Left ventricle myocardium inferior (tissue), 1 donor: ENCODE data around the gene STX7. TPM values are rescaled to one million over a fixed set of nuclear protein-coding genes. Genes with fewer than 3 reads are reported as not detected.
A peak's percentile ranks its signal among the peaks of the same experiment; 100 is the strongest.

Experiments used
- DNase-seq: peaks from one replicate; pipeline ENCODE4 v3.0.0-alpha.2; 2020
- H3K27ac ChIP-seq: fragments of 200-600 bp; replicated peaks from 2 replicates; pipeline ENCODE4 v1.8.0; 2021
- H3K27me3 ChIP-seq: fragments of 200-600 bp; 2 replicates; pipeline ENCODE4 v1.8.0; 2021; ENCODE audit warnings: low read depth
- H3K36me3 ChIP-seq: fragments of 200-600 bp; 2 replicates; pipeline ENCODE4 v1.8.0; 2021
- H3K4me1 ChIP-seq: fragments of 200-600 bp; 2 replicates; pipeline ENCODE4 v1.8.0; 2021
- H3K4me3 ChIP-seq: fragments of 200-600 bp; 2 replicates; pipeline ENCODE4 v1.8.0; 2021; ENCODE audit warnings: mild to moderate bottlenecking, moderate library complexity
- H3K9me3 ChIP-seq: fragments of 200-600 bp; replicated peaks from 2 replicates; pipeline ENCODE4 v1.8.0; 2021
- CTCF ChIP-seq: fragments of 200-600 bp; IDR thresholded peaks from 2 replicates; pipeline ENCODE4 v1.8.0; 2021; ENCODE audit warnings: antibody characterized with exemption, mild to moderate bottlenecking, borderline replicate concordance
- intact Hi-C: fragments of 100-400 bp; cut with micrococcal nuclease; formaldehyde crosslinking; loops from one replicate; pipeline ENCODE4 v1.11.0; 2022
- total RNA-seq: library from RNA; stranded (reverse); fragmentation: NEBNext Ultra II Directional; extraction: Animal tissue kit (Norgen Biotek cat#: 25700); gene quantifications from one replicate; pipeline ENCODE4 v1.2.1, GENCODE V29; 2021
- donor health status: DM: no; HTN: yes; CAD: no; lungs with severe emphysema.

The STX7 gene
- total RNA-seq, 1 donor from 2014 or later: 48.4 TPM

GRCh38 chr6:132400555-132400882 is 112.4 kb downstream of the STX7 start:
- peaks cover 11% of the 10 kb centered on the region for H3K9me3 ChIP-seq
- H3K27me3 ChIP-seq: peaks cover 84% of the 10 kb centered on the region
- no peak for TF ChIP-seq CTCF
- H3K27ac ChIP-seq: peak overlapping the region; percentile 51
- no peaks in the 10 kb centered on the region for H3K36me3 ChIP-seq
- peaks cover 12% of the 10 kb centered on the region for H3K4me1 ChIP-seq
- no peak for DNase-seq
- H3K4me3 ChIP-seq: peak overlapping the region; percentile 74
- intact Hi-C loops: no loop called here

GRCh38 chr6:132399376-132400074 is 113.4 kb downstream of the STX7 start:
- H3K27me3 ChIP-seq: peaks cover 75% of the 10 kb centered on the region
- no peaks in the 10 kb centered on the region for H3K36me3 ChIP-seq
- DNase-seq: no peak
- H3K4me1 ChIP-seq: peaks cover 12% of the 10 kb centered on the region
- peaks cover 21% of the 10 kb centered on the region for H3K9me3 ChIP-seq
- intact Hi-C loops: no loop called here
- TF ChIP-seq CTCF: no peak
- peak overlapping the region; percentile 74 for H3K4me3 ChIP-seq
- H3K27ac ChIP-seq: no peak overlapping the region

Other genes starting within 250 kb of the STX7 start
- 3.4 TPM for gene MOXD1, start 111.6 kb downstream of the STX7 start, total RNA-seq
- gene TAAR9, start 25.2 kb upstream of the STX7 start, total RNA-seq: not detected
- not detected for gene TAAR8, start 39.6 kb upstream of the STX7 start, total RNA-seq
- gene TAAR6, start 57.2 kb upstream of the STX7 start, total RNA-seq: not detected
- not detected for gene TAAR5, start 76.6 kb upstream of the STX7 start, total RNA-seq
- gene TAAR2, start 111.2 kb upstream of the STX7 start, total RNA-seq: not detected
- gene TAAR1, start 146.1 kb upstream of the STX7 start, total RNA-seq: not detected
- 1.1 TPM for gene VNN1, start 200.9 kb upstream of the STX7 start, total RNA-seq
- 1.1 TPM for gene VNN2, start 244.8 kb upstream of the STX7 start, total RNA-seq